GM23338 (cell line): ENCODE data around the gene PSMC4. TPM values are rescaled to one million over a fixed set of nuclear protein-coding genes. Genes with fewer than 3 reads are reported as not detected.

Source experiments
- ATAC-seq: fragments of 200-7000 bp; cut with Tn5 transposase; 3 replicates; pipeline ENCODE4 v1.9.1; 2020
- DNase-seq: peaks from one replicate; pipeline ENCODE4 v3.0.0-alpha.2; 2015; ENCODE audit warnings: low spot score
- H2AFZ ChIP-seq: fragments of 200-600 bp; sonication (generic); 2 replicates; pipeline ENCODE4 v1.8.0; 2016; ENCODE audit warnings: antibody characterized with exemption, mild to moderate bottlenecking, moderate library complexity
- H3F3A ChIP-seq: fragments of 200-600 bp; sonication (generic); replicated peaks from 2 replicates; pipeline ENCODE4 v1.8.0; 2017; ENCODE audit warnings: antibody characterized with exemption, mixed run types, low read depth
- H3K27ac ChIP-seq: fragments of 200-600 bp; sonication (generic); 2 replicates; pipeline ENCODE4 v1.6.1; 2016; ENCODE audit warnings: low read depth
- H3K27me3 ChIP-seq: fragments of 200-600 bp; sonication (generic); 2 replicates; pipeline ENCODE4 v1.8.0; 2016; ENCODE audit warnings: mild to moderate bottlenecking, mixed run types, moderate library complexity; ENCODE audit not compliant: insufficient read depth
- H3K36me3 ChIP-seq: fragments of 200-600 bp; sonication (generic); 2 replicates; pipeline ENCODE4 v1.8.0; 2016; ENCODE audit warnings: mild to moderate bottlenecking; ENCODE audit not compliant: insufficient read depth
- H3K4me1 ChIP-seq: fragments of 200-600 bp; sonication (generic); 2 replicates; pipeline ENCODE4 v1.8.0; 2016; ENCODE audit warnings: mild to moderate bottlenecking, moderate library complexity; ENCODE audit not compliant: insufficient read depth
- H3K4me2 ChIP-seq: fragments of 200-600 bp; sonication (generic); 2 replicates; pipeline ENCODE4 v1.7.1; 2017; ENCODE audit warnings: mixed run types
- H3K4me3 ChIP-seq: fragments of 200-600 bp; sonication (generic); 2 replicates; pipeline ENCODE4 v1.6.1; 2016; ENCODE audit warnings: mixed run types
- H3K79me2 ChIP-seq: fragments of 200-600 bp; sonication (generic); replicated peaks from 2 replicates; pipeline ENCODE4 v1.8.0; 2017; ENCODE audit warnings: mild to moderate bottlenecking; ENCODE audit not compliant: insufficient read depth
- H3K9me2 ChIP-seq: fragments of 200-600 bp; sonication (generic); 2 replicates; pipeline ENCODE4 v1.8.0; 2017; ENCODE audit not compliant: insufficient read depth
- H4K20me1 ChIP-seq: fragments of 200-600 bp; sonication (generic); replicated peaks from 2 replicates; pipeline ENCODE4 v1.8.0; 2017; ENCODE audit warnings: mild to moderate bottlenecking; ENCODE audit not compliant: insufficient read depth
- H3K27ac Mint-ChIP-seq: 2 replicates; pipeline ENCODE4 v1.8.0; 2020; ENCODE audit warnings: inconsistent platforms, mild to moderate bottlenecking, moderate library complexity, mixed read lengths
- H3K27me3 Mint-ChIP-seq: 3 replicates; pipeline ENCODE4 v1.8.0; 2022; ENCODE audit warnings: low read depth, mild to moderate bottlenecking, moderate library complexity, mixed read lengths, inconsistent platforms; ENCODE audit not compliant: insufficient read depth, poor library complexity
- H3K36me3 Mint-ChIP-seq: 3 replicates; pipeline ENCODE4 v1.8.0; 2021; ENCODE audit warnings: low read depth, mild to moderate bottlenecking, inconsistent platforms, moderate library complexity, mixed read lengths
- H3K4me1 Mint-ChIP-seq: 3 replicates; pipeline ENCODE4 v1.8.0; 2020; ENCODE audit warnings: mild to moderate bottlenecking, inconsistent platforms, mixed read lengths
- H3K4me3 Mint-ChIP-seq: 3 replicates; pipeline ENCODE4 v1.8.0; 2021; ENCODE audit warnings: moderate library complexity, mild to moderate bottlenecking, inconsistent platforms, mixed read lengths
- H3K9me3 Mint-ChIP-seq: 3 replicates; pipeline ENCODE4 v1.8.0; 2020; ENCODE audit warnings: moderate library complexity, mild to moderate bottlenecking, inconsistent platforms, mixed read lengths
- CREB1 ChIP-seq: fragments of 250-450 bp; sonication (Bioruptor Pico); IDR thresholded peaks from 2 replicates; pipeline ENCODE4 v1.5.0; 2020; ENCODE audit warnings: low read depth, mild to moderate bottlenecking, moderate library complexity
- CTCF ChIP-seq, 2 experiments: fragments of 200-600 bp in 1 of 2; sonication (generic) in 1 of 2; conservative IDR thresholded peaks; 2 replicates each; pipeline versions ENCODE4 v1.5.1 to v1.6.1; 2016 to 2017; ENCODE audit warnings: antibody characterized with exemption in 2 of 2, low read depth in 2 of 2, mild to moderate bottlenecking in 2 of 2, moderate library complexity in 1 of 2
- ETS1 ChIP-seq: IDR thresholded peaks from 2 replicates; pipeline ENCODE4 v1.6.1; 2016; ENCODE audit warnings: antibody characterized with exemption
- EZH2 ChIP-seq: fragments of 200-600 bp; sonication (generic); IDR thresholded peaks from one replicate; pipeline ENCODE4 v1.8.0; 2017; ENCODE audit warnings: antibody characterized with exemption, mild to moderate bottlenecking, low read depth; ENCODE audit not compliant: unreplicated experiment
- EZH2phosphoT487 ChIP-seq: fragments of 200-600 bp; sonication (generic); IDR thresholded peaks from one replicate; pipeline ENCODE4 v1.8.1; 2018; ENCODE audit warnings: antibody characterized with exemption; ENCODE audit not compliant: unreplicated experiment
- JUNB ChIP-seq: IDR thresholded peaks from one replicate; pipeline ENCODE4 v1.6.1; 2016; ENCODE audit warnings: antibody characterized with exemption; ENCODE audit not compliant: unreplicated experiment
- NANOG ChIP-seq: IDR thresholded peaks from 2 replicates; pipeline ENCODE4 v1.6.1; 2016; ENCODE audit warnings: antibody characterized with exemption, borderline replicate concordance
- POLR2AphosphoS5 ChIP-seq: IDR thresholded peaks from 2 replicates; pipeline ENCODE4 v1.6.1; 2016; ENCODE audit warnings: antibody characterized with exemption, low read depth
- REST ChIP-seq: IDR thresholded peaks from one replicate; pipeline ENCODE4 v1.6.1; 2018; ENCODE audit warnings: antibody characterized with exemption; ENCODE audit not compliant: unreplicated experiment
- STAT1 ChIP-seq: IDR thresholded peaks from one replicate; pipeline ENCODE4 v1.6.1; 2016; ENCODE audit warnings: antibody characterized with exemption; ENCODE audit not compliant: unreplicated experiment
- ZNF114 ChIP-seq: fragments of 250-450 bp; sonication (Bioruptor Pico); IDR thresholded peaks from 2 replicates; pipeline ENCODE4 v1.5.0; 2020; ENCODE audit warnings: mild to moderate bottlenecking, moderate library complexity
- ZNF331 ChIP-seq: fragments of 250-450 bp; sonication (Bioruptor Pico); IDR thresholded peaks from 2 replicates; pipeline ENCODE4 v1.5.0; 2020; ENCODE audit warnings: low read depth, mild to moderate bottlenecking, moderate library complexity
- ZNF462 ChIP-seq: fragments of 250-450 bp; sonication (Bioruptor Pico); IDR thresholded peaks from 2 replicates; pipeline ENCODE4 v1.5.0; 2020; ENCODE audit warnings: mild to moderate bottlenecking, moderate library complexity
- polyA plus RNA-seq: library from polyadenylated mRNA; unstranded; fragments of >200 nt; fragmentation: Nextera tagmentation; extraction: Ambion mirVana; gene quantifications from 2 replicates; pipeline ENCODE4 v1.2.1, GENCODE V29; 2016
- total RNA-seq: library from RNA; depleted of rRNA; stranded (reverse); fragments of >200 nt; shearing (Covaris generic); gene quantifications from 2 replicates; pipeline ENCODE4 v1.2.3, GENCODE V29; 2014

The PSMC4 gene
- total and polyA plus RNA-seq, 2 experiments from 2014 or later = 135 to 147 TPM

- Histone ChIP-seq H3K4me3 (no peak overlapping the region), H3K27ac (no peak overlapping the region), H3F3A (no peaks in the 10 kb centered on the region; the same call in 1 of the 2 replicates), H3K79me2 (peaks cover 44% of the 10 kb centered on the region), H3K9me2 (no peaks in the 10 kb centered on the region), H3K4me2 (no peak overlapping the region), H2AFZ (no peak overlapping the region), H3K4me1 (no peaks in the 10 kb centered on the region; the same call in 1 of the 2 replicates), H3K27me3 (no peaks in the 10 kb centered on the region), H3K36me3 (0 out of 2 replicates have a peak, but pooled peaks cover 5% of the 10 kb centered on the region), H4K20me1 (peaks cover 5% of the 10 kb centered on the region; the same call in 1 of the 2 replicates)
- ATAC-seq (no peak), DNase-seq (no peak)
- Mint-ChIP-seq H3K4me3 (no peak overlapping the region), H3K27ac (no peak overlapping the region), H3K27me3 (peaks cover 2% of the 10 kb centered on the region), H3K9me3 (peaks cover 28% of the 10 kb centered on the region), H3K36me3 (peaks cover 21% of the 10 kb centered on the region), H3K4me1 (peaks cover 9% of the 10 kb centered on the region; the same call in 1 of the 3 replicates)
- TF ChIP-seq REST = no peak
- TF ChIP-seq NANOG = no peak
- no peak for TF ChIP-seq STAT1
- no peak for TF ChIP-seq ZNF331 (CRISPR knock-in tag)
- no peak for TF ChIP-seq CREB1 (CRISPR knock-in tag)
- TF ChIP-seq POLR2AphosphoS5 = no peak
- no peak for TF ChIP-seq JUNB
- no peak for TF ChIP-seq ZNF462 (CRISPR knock-in tag)
- TF ChIP-seq ZNF114 (CRISPR knock-in tag) = no peak
- no peak for TF ChIP-seq ETS1
- no peak for TF ChIP-seq EZH2phosphoT487
- no peak for TF ChIP-seq CTCF (conservative IDR thresholded peaks at IDR 0.05; ENCODE audit: low read depth in 2 of 2)
- no peak for TF ChIP-seq EZH2
Observed at GRCh38 chr19:39994361-39994760, 23.4 kb downstream of the PSMC4 start.
